Spleen (tissue), 11 donors: ENCODE results near the gene CDKN2D. TPM values are rescaled to one million over a fixed set of nuclear protein-coding genes. Genes with fewer than 3 reads are reported as not detected.

Source experiments
- DNase-seq: peaks from one replicate; pipeline ENCODE4 v3.0.0-alpha.2; 2020
- H3K27ac ChIP-seq, 8 donors: fragments of 200-600 bp; sonication (generic) in 7 of 8; 1 replicate in 4 of 8; 2 replicates in 4 of 8; pipeline versions ENCODE4 v1.5.0 to v1.8.0; 2016 to 2021; ENCODE audit warnings: inconsistent platforms in 4 of 8, mild to moderate bottlenecking in 4 of 8, moderate library complexity in 1 of 8
- H3K27me3 ChIP-seq, 7 donors: fragments of 200-600 bp; sonication (generic) in 6 of 7; replicated peaks in 1 of 7; 1 replicate in 4 of 7; 2 replicates in 3 of 7; pipeline versions ENCODE4 v1.5.0 to v1.8.0; 2016 to 2021; ENCODE audit warnings: inconsistent platforms in 3 of 7, mild to moderate bottlenecking in 1 of 7
- H3K36me3 ChIP-seq, 6 donors: fragments of 200-600 bp; sonication (generic) in 5 of 6; 1 replicate in 4 of 6; 2 replicates in 2 of 6; pipeline versions ENCODE4 v1.5.0 to v1.8.0; 2016 to 2021; ENCODE audit warnings: inconsistent platforms in 2 of 6
- H3K4me1 ChIP-seq, 6 donors: fragments of 200-600 bp; sonication (generic) in 5 of 6; 1 replicate in 3 of 6; 2 replicates in 3 of 6; pipeline versions ENCODE4 v1.5.0 to v1.8.0; 2016 to 2021; ENCODE audit warnings: inconsistent platforms in 3 of 6
- H3K4me3 ChIP-seq, 8 donors: fragments of 200-600 bp; sonication (generic) in 7 of 8; 1 replicate in 4 of 8; 2 replicates in 4 of 8; pipeline versions ENCODE4 v1.5.0 to v1.8.0; 2016 to 2021; ENCODE audit warnings: inconsistent platforms in 4 of 8, mild to moderate bottlenecking in 4 of 8, moderate library complexity in 2 of 8
- H3K9me3 ChIP-seq, 8 donors: fragments of 200-600 bp; sonication (generic) in 7 of 8; 1 replicate in 4 of 8; 2 replicates in 4 of 8; pipeline versions ENCODE4 v1.5.0 to v1.8.0; 2016 to 2021; ENCODE audit warnings: inconsistent platforms in 4 of 8
- CTCF ChIP-seq, 11 experiments: fragments of 200-600 bp in 7 of 11; fragments of 450-650 bp in 4 of 11; sonication (generic) in 4 of 11; IDR thresholded peaks in 8 of 11; conservative IDR thresholded peaks in 3 of 11; 1 replicate in 7 of 11; 2 replicates in 4 of 11; pipeline versions ENCODE4 v1.4.0 to v1.8.0; 2016 to 2021; ENCODE audit warnings: antibody characterized with exemption in 11 of 11, inconsistent platforms in 4 of 11, mild to moderate bottlenecking in 1 of 11
- POLR2A ChIP-seq, 3 donors: fragments of 450-650 bp; IDR thresholded peaks; one replicate each; pipeline ENCODE4 v1.5.1; 2017; ENCODE audit warnings: antibody characterized with exemption in 3 of 3, mild to moderate bottlenecking in 1 of 3
- POLR2AphosphoS5 ChIP-seq, 3 donors: sonication (generic); formaldehyde crosslinking; IDR thresholded peaks; one replicate each; pipeline ENCODE4 v1.5.1; 2017; ENCODE audit warnings: antibody characterized with exemption in 3 of 3
- WGBS, 5 donors: extraction: QIAGEN DNeasy Blood & Tissue Kit in 3 of 5; methylation state at CpG; one replicate each; pipeline versions ENCODE4 v1.1.5 to v1.1.7; 2013 to 2018; 5-methylcytosine and 5-hydroxymethylcytosine counted together
- intact Hi-C: fragments of 100-400 bp; cut with DNase I; formaldehyde crosslinking; loops from one replicate; pipeline ENCODE4 v1.15.0; 2023; ENCODE audit warnings: low total_unique reads
- polyA plus RNA-seq, 3 donors: library from polyadenylated mRNA; stranded (reverse); fragments of 200-250 nt; gene quantifications; one replicate each; pipeline ENCODE4 v1.2.1, GENCODE V29; 2013
- total RNA-seq, 7 donors: library from RNA; depleted of rRNA in 3 of 7; stranded (reverse); fragments of >200 nt in 3 of 7; fragmentation: NEBNext Ultra II Directional in 4 of 7; extraction: Animal tissue kit (Norgen Biotek cat#: 25700) in 4 of 7; gene quantifications; one replicate each; pipeline versions ENCODE4 v1.1.0 to v1.2.1, GENCODE V29; 2016 to 2021
- donor health status: healthy with polysubstance abuse.
- donor health status: DM: no; HTN: no; CAD: no; lungs with moderate emphysema.
- donor health status: DM: no; HTN: no; CAD: no.
- donor health status: Bipolar disorder and iron deficiency.
- donor health status: healthy.
- donor health status: DM: no; HTN: no; CAD: no.
- donor health status: DM: yes; HTN: yes; CAD: no.

CDKN2D gene
- total and polyA plus RNA-seq, 10 donors: 24.7 to 69.6 (median 34.4) TPM

DNA sequence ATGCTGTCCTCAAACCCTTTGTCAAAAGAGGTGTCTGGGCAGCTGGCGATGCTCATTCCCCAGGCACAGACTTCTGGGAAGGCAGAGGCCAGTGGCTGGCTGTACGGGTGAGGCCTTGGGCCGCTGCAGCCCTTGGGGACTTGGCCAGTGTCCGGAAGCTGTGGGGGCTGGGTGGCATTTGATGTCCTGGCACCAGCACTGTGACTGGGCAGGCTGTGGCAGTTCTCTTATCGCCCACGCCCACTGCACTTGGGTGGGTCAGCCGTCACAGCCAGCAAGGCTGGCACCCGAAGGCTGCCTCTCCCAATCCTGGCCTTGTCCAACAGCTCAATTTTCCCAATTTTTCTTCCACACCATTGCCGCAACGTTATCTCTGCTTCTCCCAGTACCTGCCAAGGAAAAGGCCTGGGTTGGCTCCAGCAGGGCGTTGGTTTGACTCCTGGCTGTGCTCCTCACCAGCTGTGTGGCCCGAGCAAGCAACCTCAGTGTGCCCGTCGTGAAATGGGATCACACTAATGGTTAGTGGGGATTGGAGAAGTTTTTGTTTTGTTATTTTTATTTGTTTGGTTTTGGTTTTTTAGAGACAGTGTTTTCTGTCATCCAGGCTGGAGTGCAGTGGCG lies 43.8 kb upstream of the CDKN2D start:
- H3K4me1 ChIP-seq: peaks cover 49 to 100% (median 93%) of the 10 kb centered on the region in 6 donors

DNA sequence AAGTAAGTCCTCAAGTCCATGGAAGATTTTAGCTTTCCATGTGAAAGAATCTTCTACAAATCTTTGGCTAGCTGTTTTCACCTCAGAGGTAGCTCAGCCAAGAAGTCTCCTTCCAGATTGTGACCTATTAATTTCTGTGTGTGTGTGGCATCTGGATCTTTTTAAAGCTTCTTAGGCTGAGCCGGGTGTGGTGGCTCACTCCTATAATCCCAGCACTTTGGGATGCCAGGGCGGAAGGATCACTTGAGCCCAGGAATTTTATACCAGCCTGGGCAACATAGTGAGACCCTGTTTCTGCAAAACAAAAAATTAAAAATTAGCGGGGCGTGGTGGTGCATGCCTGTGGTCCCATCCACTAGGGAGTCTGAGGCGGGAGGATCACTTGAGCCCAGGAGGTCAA lies 43.1 kb upstream of the CDKN2D start:
- no peak overlapping the region for H3K4me3 ChIP-seq
- H3K9me3 ChIP-seq: no peaks in the 10 kb centered on the region
- WGBS, 5 donors: 78 to 87% (median 84%) methylated on average over 5 of the region's 5 CpGs
- no peak for DNase-seq
- intact Hi-C loops: no loop called here
- H3K4me1 ChIP-seq: peaks cover 49 to 100% (median 91%) of the 10 kb centered on the region in 6 donors
- H3K27ac ChIP-seq: peak overlapping the region; percentile 13 to 79 (median 68)
- H3K36me3 ChIP-seq: peaks cover 0 to 69% (median 7%) of the 10 kb centered on the region in 6 donors
- TF ChIP-seq POLR2A (IDR thresholded peaks at IDR 0.05) (no peak), CTCF (IDR thresholded peaks at IDR 0.05 in 8 of 11, conservative IDR thresholded peaks at IDR 0.05 in 3 of 11) (no peak), POLR2AphosphoS5 (IDR thresholded peaks at IDR 0.05) (no peak)
- H3K27me3 ChIP-seq: no peaks in the 10 kb centered on the region

More for the DNA sequence above, 43.8 kb upstream of the CDKN2D start:
- Histone ChIP-seq H3K27ac (peak overlapping the region; percentile 15 to 79 (median 68)), H3K9me3 (no peaks in the 10 kb centered on the region), H3K36me3 (peaks cover 0 to 69% (median 9%) of the 10 kb centered on the region in 6 donors), H3K27me3 (no peaks in the 10 kb centered on the region), H3K4me3 (no peak overlapping the region)
- TF ChIP-seq CTCF (IDR thresholded peaks at IDR 0.05 in 8 of 11, conservative IDR thresholded peaks at IDR 0.05 in 3 of 11) (no peak), POLR2AphosphoS5 (IDR thresholded peaks at IDR 0.05) (peak; percentile 69 to 87 (median 84)), POLR2A (IDR thresholded peaks at IDR 0.05) (no peak)
- DNase-seq: peak; percentile 89
- intact Hi-C loops: no loop called here
- 69 to 81% (median 79%) methylated on average over 15 of the region's 15 CpGs for whole genome bisulfite sequencing, 5 donors

DNA sequence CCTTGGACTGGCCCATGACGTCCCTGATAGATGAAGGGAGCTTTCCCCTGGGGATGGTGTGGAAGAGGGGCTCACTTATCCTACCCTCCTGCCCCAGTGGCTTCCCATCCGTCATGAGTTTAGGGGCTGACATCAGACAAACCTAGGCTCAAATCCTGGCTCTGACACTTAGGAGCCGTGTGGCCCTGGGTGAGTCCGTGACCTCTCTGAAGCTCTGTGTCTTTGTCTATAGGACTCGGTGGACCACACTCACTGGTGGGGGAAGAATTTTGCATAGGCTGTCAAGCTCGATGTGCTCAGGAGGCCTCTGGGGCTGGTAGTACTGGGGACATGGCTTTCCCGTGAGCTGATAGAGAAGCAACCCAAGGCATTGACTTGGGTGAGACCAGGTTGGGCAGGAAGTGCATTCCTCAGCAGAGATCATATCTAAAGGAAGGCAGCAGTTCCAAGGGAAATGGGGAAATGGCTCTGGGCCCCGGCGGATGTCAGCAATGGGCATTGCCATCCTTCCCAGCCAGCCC lies 35.7 kb upstream of the CDKN2D start:
- peak overlapping the region; percentile 97 to 100 (median 100) for H3K27ac ChIP-seq

More for the DNA sequence above, 35.7 kb upstream of the CDKN2D start:
- 20 to 45% (median 21%) methylated on average over 8 to 9 of the region's 9 CpGs for WGBS, 5 donors
- peaks cover 47 to 78% (median 64%) of the 10 kb centered on the region in 6 donors for H3K4me1 ChIP-seq
- H3K4me3 ChIP-seq: peak overlapping the region; percentile 4 to 99 (median 98)
- H3K9me3 ChIP-seq: no peaks in the 10 kb centered on the region
- peak; percentile 88 for DNase-seq
- H3K27me3 ChIP-seq: no peaks in the 10 kb centered on the region
- peaks cover 0 to 14% (median 0%) of the 10 kb centered on the region in 6 donors for H3K36me3 ChIP-seq
- TF ChIP-seq POLR2A (IDR thresholded peaks at IDR 0.05) (peak in 1 of 3 donors; percentile 45), CTCF (IDR thresholded peaks at IDR 0.05 in 8 of 11, conservative IDR thresholded peaks at IDR 0.05 in 3 of 11) (no peak), POLR2AphosphoS5 (IDR thresholded peaks at IDR 0.05) (peak in 2 of 3 donors; percentile 79 to 84)
- intact Hi-C loops: no loop called here
